GM21390 (cell line): Measurements from ENCODE around the gene ZNF750.

Experiments
- ATAC-seq: cut with Tn5 transposase; IDR thresholded peaks from one replicate; pipeline ENCODE4 v1.9.1; 2021; ENCODE audit not compliant: unreplicated experiment

Gene ZNF750

DNA sequence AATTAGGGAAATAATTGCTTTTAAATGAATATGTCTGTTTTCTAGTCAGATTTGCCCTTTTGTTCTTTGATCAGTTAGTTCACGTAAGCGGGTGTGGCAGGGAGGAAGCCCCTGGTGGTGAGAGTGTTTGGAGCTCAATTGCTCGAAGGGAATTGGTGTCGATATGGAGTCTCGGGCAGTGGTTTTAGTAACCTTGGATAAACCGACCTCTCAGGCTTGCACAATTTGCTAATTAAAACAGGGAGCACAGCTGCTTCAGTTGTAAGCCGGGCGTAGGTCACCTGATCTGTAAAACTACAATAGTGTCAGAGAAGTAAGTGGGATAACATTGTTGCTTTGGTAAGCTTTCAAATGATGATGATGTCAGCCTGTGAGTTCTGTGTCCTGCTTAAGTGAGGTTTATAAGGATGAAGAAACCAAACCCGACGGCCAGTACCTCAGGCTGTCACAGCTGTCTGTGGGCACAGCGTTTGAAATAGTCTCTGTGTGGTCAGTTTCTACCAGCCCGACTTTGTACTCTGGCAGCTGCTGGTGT is 2.9 kb downstream of the ZNF750 start:
- no peak for ATAC-seq

DNA sequence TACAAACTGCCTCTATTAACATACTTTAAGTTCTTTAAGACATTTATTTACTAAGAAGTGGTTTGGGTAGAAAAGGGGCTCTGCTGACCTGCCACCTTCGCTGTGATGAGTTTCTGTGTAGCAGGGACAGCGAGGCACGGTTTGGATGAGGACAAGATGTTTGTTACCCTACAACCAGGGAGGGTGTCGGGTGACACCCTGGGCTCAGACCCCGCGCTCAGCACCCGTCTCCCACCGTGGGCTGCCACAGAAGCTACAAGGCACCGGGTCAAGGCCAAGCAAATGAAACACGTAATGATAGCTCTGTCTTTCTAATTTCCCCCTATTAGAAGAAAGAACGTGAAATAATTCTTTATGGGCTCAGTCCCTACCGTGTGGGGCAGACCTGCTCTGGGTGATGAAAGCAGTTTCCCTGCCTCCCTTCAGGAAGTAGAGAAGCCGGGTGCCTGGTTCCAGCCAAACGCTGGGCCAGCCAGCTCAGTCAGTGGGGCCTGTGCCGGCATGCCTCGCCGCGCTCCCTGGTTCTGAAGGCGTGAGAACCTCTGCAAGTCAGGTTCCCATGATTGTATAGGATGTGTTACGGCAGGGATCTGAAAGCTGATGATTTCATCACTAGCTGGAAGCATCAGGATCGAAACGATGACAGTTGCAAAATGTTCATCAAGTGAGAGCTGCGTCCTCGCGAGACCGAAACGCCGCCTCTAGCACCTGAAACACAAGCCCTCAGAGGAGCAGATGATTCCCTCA is 3.9 kb downstream of the ZNF750 start:
- no peak for ATAC-seq

DNA sequence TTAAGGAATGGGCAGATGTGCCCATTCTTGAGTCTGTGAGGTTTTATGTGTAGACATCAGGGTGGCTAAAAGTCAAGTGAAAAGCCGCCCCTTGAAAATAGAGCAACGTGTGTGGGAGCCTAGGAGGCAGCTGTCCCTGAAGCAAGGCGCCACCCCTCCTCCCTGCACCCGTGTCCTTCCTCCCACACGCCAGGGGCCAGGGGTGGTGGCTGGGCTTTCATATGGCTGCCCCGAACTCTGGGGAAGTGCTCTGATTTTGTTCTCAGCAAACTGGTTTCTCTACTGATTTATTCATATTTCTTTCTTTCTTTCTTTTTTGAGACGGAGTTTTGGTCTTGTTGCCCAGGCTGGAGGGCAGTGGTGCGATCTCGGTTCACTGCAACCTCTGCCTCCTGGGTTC is 4.7 kb downstream of the ZNF750 start:
- ATAC-seq = no peak

DNA sequence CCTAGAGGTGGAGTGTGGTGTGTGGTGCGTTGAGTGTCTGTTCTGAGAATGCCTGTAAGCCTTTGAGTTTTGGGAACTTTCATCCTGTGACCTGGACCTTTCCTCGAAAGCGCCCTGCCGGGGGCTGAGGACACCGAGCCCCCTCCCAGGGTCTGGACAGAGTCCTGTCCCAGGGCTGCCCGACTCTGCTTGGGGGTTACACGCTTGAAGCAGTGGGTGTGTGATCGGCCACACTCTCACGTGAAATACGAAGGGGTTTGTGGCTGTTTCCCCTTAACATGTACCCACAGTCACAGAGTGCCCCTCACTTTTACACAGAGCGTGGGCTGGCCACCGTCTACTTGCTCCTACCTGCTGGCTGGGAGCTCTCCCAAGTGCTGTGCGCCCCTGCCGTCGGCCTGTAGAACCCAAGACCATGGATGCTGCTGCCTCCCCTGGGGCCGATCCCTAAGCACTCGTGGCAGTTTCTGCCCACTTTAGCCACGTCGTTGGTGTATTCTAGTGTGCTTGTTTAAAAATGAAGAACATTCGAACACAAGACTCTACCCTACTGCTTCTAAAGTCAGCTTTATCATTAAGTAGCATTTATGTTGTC is 6.8 kb downstream of the ZNF750 start:
- no peak for ATAC-seq

DNA sequence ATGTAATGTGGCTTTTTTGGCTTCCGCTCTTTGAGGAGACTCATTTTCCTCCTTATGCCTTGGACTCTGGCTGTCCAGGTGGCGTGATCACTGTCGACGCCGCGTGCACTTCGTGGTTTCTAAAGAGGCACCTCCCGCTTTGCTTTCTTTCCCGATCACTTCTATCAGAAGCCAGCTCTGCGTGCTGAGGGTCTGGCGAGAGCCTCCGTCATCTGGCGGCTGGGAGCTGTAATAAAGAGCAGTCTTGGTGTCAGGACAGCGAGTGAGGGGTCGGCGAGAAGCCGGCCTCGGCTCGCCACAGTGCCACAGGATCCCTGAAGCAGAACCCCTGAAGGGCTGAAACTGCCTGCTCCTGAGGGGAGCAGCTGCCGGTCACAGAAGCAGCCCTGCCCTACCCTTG is 7.4 kb downstream of the ZNF750 start:
- no peak for ATAC-seq

DNA sequence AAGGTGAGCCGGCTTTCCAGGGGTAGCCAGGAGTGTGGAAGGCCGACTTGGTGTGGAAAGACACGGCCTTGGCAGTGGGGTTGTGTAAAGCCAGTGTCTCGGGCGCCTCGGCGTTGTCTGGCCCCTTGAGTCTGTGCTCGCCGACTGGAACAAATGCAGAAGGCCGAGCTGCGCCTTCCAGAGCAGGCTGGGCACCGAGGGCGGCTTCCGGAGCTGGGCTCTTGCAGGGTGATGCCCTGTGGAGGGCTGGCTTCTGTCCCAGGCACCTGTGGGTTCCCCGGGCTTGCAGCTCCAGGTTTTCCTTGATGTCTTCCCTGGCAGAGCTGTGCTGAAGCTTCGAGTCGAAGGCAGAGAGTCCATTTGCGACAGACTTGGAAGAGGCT is 8.0 kb downstream of the ZNF750 start:
- no peak for ATAC-seq

DNA sequence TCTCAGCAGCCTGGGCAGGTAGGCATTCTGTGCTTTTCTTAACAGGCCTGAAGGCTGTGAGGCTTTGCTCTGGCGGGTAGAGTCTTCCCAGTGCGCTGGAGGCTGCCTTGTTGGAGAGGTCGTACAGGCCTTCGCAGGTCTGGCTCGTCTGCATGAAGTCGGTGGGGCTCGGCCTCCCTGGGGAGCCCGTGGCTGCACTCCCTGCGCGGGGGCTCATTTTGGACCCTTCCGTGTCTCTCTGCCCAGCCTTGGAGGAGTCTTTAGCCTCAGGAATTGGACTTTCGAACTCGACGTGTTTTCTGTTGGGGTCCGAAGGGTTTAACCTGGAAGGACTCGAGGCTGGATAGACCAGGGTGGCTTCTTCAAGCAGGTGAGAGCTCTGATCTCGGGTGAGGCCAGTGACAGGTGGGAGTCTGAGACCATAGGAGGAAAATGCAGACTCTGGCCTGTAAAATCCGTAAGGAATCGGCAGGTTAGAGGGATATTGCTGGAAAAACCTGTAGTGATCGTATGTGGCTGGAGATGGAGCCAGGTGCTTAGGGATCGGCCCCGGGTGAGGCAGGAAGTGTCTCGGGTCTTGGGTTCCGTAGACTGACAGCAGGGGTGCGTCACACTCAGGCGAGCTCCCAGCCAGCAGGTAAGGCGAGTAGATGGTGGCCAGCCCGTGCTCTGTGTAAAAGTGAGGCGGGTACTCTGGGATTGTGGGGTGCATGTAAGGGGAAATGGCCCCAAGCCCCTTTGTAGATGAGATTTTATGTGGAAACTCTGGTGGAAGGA is 8.6 kb downstream of the ZNF750 start:
- ATAC-seq = no peak

DNA sequence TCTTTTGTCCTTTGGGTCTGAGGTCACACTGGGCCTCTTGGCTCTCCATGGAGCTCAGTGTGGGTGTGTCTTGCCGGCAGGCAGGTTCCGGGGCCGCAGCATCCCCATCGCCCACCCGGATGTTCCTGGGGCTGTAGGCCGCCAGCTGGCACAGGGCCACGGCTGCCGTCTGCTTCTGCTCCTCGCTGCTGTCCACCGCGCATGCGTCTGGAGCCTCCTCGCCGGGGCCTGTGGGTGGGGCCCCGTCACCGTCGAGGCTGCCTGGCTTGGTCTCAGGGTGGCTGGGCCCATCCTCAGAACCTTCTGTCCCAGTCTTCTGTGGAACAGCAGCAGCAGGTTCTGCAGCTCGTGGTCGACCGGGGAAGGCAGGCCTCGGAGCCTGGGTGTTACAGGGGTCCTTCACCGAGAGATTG is 9.6 kb downstream of the ZNF750 start:
- ATAC-seq = no peak

DNA sequence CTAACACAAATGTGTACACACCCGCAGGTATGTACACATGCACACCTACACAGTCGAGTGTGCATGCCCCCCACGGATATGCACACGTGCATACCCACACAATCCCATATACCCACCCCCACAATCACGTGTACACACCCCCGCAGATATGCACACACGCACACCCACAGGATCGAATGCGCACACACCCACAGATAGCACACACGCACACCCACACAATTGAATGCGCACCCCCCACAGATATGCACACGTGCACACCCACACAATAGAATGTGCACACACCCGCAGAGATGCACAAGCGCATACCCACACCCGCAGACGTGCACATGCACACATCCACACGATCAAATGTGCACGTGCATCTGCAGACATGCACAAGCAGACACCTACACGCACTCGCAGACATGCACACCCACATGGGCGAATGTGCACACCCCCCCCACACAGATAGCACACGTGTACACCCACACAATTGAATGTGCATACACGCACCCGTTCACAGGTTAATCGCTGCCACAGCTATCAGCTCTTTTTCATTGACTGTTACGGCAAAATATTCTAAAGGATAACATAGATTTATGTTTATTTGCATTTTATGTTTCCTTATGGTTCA is 10.8 kb downstream of the ZNF750 start:
- no peak for ATAC-seq

DNA sequence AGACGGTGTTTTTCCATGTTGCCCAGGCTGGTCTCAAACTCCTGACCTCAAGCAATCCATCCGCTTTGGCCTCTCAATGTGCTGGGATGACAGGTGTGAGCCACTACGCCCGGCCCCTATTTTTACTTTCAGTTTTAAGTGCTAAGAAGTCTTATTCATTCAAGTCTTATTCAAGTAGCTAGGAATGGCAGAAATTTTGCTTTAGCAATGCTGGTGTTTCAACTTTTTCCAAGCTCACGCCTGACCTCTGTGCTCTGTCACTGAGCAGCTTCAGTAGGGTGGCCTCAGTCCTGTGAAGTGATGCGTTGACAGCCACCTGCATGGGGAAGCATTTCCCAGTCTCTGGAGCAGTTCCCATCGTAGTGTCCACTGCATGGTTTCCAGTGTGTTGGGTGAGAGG is 12.9 kb downstream of the ZNF750 start:
- ATAC-seq = no peak

DNA sequence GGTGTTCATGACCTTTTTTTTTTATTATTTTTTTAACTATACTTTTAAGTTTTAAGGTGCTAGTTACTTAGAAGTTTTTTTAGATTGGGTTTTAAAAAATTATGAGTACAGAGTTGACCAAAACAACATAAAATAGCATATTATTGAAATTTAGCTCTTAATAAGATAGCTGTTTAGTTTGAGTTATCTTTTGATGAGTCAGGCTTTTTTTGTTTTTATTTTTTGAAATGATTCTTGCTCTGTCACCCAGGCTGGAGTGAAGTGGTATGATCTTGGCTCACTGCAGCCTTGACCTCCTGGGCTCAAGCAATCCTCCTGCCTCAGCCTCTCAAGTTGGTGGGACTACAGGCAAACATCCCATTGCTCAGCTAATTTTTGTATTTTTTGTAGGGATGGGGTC is 13.6 kb downstream of the ZNF750 start:
- no peak for ATAC-seq

DNA sequence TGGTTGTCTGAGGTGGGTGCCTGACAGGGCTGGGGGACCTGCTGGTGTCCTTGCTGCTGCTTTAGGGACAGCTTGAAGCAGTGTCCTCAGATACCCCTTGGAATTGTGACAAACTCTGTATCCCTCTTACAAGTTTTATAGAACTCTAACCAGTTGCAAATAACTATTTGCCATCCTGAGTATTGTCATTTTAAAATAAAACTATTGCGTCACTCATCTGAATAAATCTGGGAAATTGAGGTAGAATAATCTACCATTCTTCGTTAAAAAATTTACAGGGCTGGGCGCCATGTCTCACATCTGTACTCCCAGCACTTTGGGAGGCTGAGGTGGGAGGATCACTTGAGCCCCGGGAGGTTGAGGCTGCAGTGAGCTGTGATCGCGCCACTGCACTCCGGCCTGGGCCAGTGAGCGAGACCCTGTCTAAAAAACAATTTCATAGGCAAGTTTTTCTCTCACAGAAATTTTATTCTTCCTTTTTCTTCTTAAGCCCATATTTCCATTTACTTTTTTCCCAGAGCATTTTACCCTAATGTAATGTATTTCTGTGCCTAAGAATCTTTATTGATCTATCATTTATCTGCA is 14.2 kb downstream of the ZNF750 start:
- ATAC-seq = no peak

DNA sequence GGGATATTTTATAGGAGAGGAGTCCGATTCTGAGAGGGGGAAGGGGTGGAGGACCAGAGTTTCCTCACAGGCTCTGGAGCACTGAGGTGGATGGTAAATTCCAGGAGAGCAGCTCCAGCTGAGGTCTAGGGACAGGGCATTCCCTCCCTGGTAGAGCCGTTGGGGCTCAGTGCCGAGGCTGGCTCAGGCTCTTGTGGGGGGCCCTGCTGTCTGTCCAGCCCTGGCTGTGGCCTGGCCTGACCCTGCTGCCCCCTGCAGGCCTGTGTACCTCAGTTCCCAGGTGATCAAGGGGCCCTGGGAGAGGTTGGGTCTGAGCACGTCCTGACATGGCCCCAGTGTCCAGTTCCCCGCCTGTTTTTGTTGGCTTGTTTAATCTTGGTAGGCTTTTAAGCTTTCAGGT is 16.8 kb downstream of the ZNF750 start:
- no peak for ATAC-seq

DNA sequence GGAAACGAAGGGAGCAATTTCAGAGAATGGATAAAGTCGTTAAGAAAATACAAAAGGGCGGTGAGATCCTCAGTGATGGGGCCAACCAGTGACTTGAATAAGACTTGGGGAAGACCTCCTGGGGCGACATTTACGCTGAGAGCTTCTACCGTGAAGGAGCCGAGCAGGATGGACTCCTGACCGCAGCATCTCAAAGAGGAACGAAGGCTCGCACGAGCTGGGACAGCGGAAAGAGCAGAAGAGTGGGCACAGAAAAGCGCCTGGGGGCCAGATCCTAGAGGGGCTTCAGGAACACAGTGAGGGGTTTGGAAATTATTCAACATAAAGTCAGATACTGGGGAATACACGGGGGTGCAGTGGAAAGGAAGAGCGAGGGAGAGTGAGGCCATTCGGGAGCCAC is 17.5 kb downstream of the ZNF750 start:
- ATAC-seq = no peak

DNA sequence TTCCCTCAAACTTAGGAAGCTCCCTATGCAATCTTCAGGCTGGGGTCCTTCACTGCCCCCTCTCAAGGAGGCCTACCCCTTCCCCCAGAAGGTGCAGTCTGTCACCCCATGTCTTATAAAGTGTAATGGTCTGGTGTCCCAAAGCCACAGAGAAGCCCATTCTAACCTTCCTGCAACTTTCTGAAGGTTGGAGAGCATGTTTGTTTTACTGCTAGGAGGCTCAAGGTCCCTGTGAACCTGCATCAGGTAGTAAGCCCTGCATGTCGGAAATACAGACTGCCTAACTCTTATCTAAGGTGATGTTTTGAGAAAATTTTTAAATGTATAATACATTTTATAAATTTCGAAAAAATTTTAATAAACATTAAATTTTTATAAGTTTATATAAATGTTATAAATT is 18.3 kb downstream of the ZNF750 start:
- ATAC-seq = no peak

DNA sequence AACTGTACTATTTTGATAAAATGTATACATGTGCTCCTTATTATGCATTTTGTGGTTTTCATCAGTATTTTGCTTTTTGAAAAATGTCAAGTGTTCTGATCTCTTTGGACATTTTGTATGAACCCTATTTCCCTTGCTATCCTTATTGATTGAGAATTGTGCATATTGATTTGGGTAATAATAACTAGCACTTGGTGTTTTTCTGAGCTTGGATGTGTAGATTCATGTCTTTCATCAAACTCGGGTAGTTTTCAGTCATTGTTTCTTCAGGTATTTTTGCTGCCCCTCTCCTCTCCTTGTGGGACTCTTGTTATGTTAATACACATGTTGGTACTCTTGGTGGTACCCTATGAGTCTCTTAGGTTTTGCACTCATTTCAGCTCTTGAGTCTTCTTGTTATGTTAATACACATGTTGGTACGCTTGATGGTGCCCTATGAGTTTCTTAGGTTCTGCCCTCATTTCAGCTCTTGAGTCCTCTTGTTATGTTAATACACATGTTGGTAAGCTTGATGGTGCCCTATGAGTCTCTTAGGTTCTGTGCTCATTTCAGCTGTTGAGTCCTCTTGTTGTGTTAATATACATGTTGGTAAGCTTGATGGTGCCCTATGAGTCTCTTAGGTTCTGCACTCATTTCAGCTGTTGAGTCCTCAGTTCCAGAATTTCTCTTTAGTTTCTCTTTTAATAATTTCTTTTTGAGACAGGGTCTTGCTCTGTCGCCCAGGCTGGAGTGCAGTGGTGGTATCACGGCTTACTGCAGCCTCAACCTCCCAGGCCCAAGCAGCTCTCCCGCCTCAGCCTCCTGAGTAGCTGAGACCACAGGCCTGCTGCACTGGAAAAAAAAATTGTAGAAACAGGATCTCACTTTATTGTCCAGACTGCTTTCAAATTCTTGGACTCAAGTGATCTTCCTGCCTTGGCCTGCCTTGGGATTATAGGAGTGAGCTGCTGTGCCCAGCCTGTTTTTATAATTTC is 19.3 kb downstream of the ZNF750 start:
- ATAC-seq = no peak

DNA sequence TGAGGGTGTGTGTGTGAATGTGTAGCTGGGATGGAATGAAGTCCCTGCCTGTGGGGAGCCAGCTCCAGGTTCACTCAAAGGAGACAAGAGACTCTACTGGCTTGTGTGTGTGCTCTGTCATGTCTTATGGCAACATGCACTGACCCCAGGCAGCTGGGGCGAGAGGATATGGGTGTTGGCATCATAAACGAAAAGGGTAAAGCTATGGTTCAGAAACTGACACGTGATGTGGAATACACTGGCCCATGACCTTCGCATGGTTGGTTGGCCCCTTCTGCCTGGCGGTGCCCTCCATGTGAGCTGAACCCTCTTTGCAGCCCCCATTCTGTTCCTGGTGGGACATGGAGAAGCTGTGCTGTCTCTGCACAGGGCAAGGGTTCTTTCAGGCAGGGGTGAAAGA is 21.9 kb downstream of the ZNF750 start:
- no peak for ATAC-seq

DNA sequence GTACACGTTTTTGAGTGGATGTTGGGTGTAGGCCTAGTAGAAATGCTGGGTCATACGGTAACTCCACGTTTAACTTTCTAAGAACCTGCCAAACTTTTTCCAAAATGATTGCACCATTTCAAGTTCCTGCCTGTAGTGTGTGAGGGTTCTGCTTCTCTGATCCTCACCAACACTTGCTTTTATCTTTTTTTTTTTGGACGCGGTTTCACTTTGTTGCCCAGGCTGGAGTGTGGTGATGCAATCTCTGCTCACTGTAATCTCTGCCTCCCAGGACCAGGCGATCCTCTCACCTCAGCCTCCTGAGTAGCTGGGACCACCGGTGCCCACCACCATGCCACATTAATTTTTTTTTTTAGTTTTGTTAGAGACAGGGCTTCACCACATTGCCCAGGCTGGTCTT is 23.5 kb downstream of the ZNF750 start:
- no peak for ATAC-seq

DNA sequence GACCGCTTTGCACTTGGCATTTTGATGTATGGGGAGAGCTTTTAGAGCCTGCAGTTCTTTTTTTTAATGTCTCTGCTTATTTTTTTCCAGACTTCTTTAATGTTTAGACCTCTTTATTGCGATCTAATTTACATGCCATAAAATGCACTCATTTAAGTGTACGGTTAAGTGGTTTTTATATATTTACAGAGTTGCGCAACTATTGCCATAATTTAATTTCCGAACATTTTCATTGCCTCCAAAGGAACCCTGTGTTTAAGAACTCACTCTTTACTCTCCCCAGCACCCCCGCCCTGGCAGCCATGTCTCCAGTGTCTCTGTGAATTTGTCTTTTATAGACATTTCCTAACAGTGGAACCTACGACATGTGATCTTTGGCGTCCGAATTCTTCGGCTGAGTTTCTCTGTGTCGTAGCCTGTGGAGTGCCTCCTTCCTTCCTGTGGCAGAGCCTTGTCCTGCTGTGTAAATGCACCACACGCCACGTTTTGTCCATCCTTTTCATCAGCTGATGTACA is 24.0 kb downstream of the ZNF750 start:
- ATAC-seq = no peak

DNA sequence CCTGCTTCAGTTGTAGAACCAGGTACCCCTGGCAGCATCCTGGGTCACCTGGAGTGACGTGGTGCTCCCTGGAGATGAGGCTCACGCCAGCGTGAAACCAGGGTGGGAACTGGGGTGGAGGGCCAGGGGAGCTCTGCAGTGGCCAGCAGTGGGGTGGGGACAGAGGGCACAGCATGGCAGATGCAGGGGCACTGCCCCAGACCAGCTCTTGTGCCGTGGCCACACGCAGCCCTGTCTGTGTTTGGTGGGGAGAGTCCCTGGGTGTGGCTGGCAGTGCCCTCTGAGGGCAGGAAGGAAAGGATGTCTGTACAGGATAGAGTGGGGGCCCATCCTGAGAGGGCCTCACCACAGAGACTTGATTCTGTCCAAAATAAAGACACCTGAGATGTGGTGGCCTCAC is 24.5 kb downstream of the ZNF750 start:
- no peak for ATAC-seq
